Measurements from ENCODE around the gene RAPSN.

RAPSN gene

GRCh38 chr11:47434011-47434786 is 14.7 kb downstream of the RAPSN start:
- H3K36me3 Mint-ChIP-seq (ENCODE audit: low read depth) = no peaks in the 10 kb centered on the region
- no peak overlapping the region for H3K4me3 Mint-ChIP-seq
- no peaks in the 10 kb centered on the region for H3K9me3 Mint-ChIP-seq
- DNase-seq (ENCODE audit: low spot score) = no peak
- no peak overlapping the region for H3K27ac Mint-ChIP-seq
- no peaks in the 10 kb centered on the region for H3K27me3 Mint-ChIP-seq (ENCODE audit: low read depth)
- peaks cover 2% of the 10 kb centered on the region for H3K4me1 Mint-ChIP-seq (ENCODE audit: low read depth)

- Mint-ChIP-seq H3K27me3 (ENCODE audit: low read depth) (no peaks in the 10 kb centered on the region), H3K27ac (no peak overlapping the region), H3K4me3 (no peak overlapping the region), H3K4me1 (ENCODE audit: low read depth) (peaks cover 2% of the 10 kb centered on the region), H3K36me3 (ENCODE audit: low read depth) (no peaks in the 10 kb centered on the region), H3K9me3 (no peaks in the 10 kb centered on the region)
- no peak for DNase-seq (ENCODE audit: low spot score)
Observed at GRCh38 chr11:47433157-47433556, 15.8 kb downstream of the RAPSN start.

GRCh38 chr11:47431356-47432083 is 17.4 kb downstream of the RAPSN start:
- DNase-seq (ENCODE audit: low spot score) = no peak
- no peaks in the 10 kb centered on the region for H3K36me3 Mint-ChIP-seq (ENCODE audit: low read depth)
- no peak overlapping the region for H3K27ac Mint-ChIP-seq
- H3K4me1 Mint-ChIP-seq (ENCODE audit: low read depth) = peaks cover 6% of the 10 kb centered on the region
- no peak overlapping the region for H3K4me3 Mint-ChIP-seq
- no peaks in the 10 kb centered on the region for H3K27me3 Mint-ChIP-seq (ENCODE audit: low read depth)
- no peaks in the 10 kb centered on the region for H3K9me3 Mint-ChIP-seq

- peaks cover 7% of the 10 kb centered on the region for H3K36me3 Mint-ChIP-seq (ENCODE audit: low read depth)
- H3K27me3 Mint-ChIP-seq (ENCODE audit: low read depth) = no peaks in the 10 kb centered on the region
- H3K9me3 Mint-ChIP-seq = no peaks in the 10 kb centered on the region
- H3K4me1 Mint-ChIP-seq (ENCODE audit: low read depth) = peaks cover 9% of the 10 kb centered on the region
- no peak overlapping the region for H3K4me3 Mint-ChIP-seq
- H3K27ac Mint-ChIP-seq = no peak overlapping the region
- DNase-seq (ENCODE audit: low spot score) = no peak
Observed at GRCh38 chr11:47430524-47430923, 18.4 kb downstream of the RAPSN start.

GRCh38 chr11:47426062-47426956 is 22.6 kb downstream of the RAPSN start, which contains the start of gene PSMC3:
Gene PSMC3 (minus strand): TSS chr11:47426439. CDS start chr11:47426279, 160 bp downstream.
- Mint-ChIP-seq H3K27me3 (ENCODE audit: low read depth) (no peaks in the 10 kb centered on the region), H3K9me3 (no peaks in the 10 kb centered on the region), H3K4me1 (ENCODE audit: low read depth) (peaks cover 18% of the 10 kb centered on the region), H3K27ac (peak within 1 kb of the TSS; percentile 99), H3K36me3 (ENCODE audit: low read depth) (peaks cover 40% of the 10 kb centered on the region), H3K4me3 (peak within 1 kb of the TSS; percentile 99)
- peak; percentile 97 for DNase-seq (ENCODE audit: low spot score)

GRCh38 chr11:47425611-47426010 is 23.3 kb downstream of the RAPSN start:
- Mint-ChIP-seq H3K4me3 (peak overlapping the region; percentile 99), H3K27me3 (ENCODE audit: low read depth) (no peaks in the 10 kb centered on the region), H3K36me3 (ENCODE audit: low read depth) (peaks cover 41% of the 10 kb centered on the region), H3K4me1 (ENCODE audit: low read depth) (peaks cover 18% of the 10 kb centered on the region), H3K9me3 (no peaks in the 10 kb centered on the region), H3K27ac (peak overlapping the region; percentile 99)
- no peak for DNase-seq (ENCODE audit: low spot score)

- DNase-seq (ENCODE audit: low spot score) = no peak
- no peaks in the 10 kb centered on the region for H3K27me3 Mint-ChIP-seq (ENCODE audit: low read depth)
- no peaks in the 10 kb centered on the region for H3K4me1 Mint-ChIP-seq (ENCODE audit: low read depth)
- H3K4me3 Mint-ChIP-seq = no peak overlapping the region
- H3K27ac Mint-ChIP-seq = no peak overlapping the region
- peaks cover 45% of the 10 kb centered on the region for H3K36me3 Mint-ChIP-seq (ENCODE audit: low read depth)
- H3K9me3 Mint-ChIP-seq = no peaks in the 10 kb centered on the region
Observed at GRCh38 chr11:47418454-47419259, 30.3 kb downstream of the RAPSN start.

- Mint-ChIP-seq H3K4me1 (ENCODE audit: low read depth) (no peaks in the 10 kb centered on the region), H3K4me3 (no peak overlapping the region), H3K27me3 (ENCODE audit: low read depth) (no peaks in the 10 kb centered on the region), H3K9me3 (no peaks in the 10 kb centered on the region), H3K36me3 (ENCODE audit: low read depth) (peaks cover 40% of the 10 kb centered on the region), H3K27ac (no peak overlapping the region)
- DNase-seq (ENCODE audit: low spot score) = no peak
Observed at GRCh38 chr11:47417712-47418111, 31.2 kb downstream of the RAPSN start.

GRCh38 chr11:47415949-47416472 is 32.9 kb downstream of the RAPSN start:
- DNase-seq (ENCODE audit: low spot score) = no peak
- Mint-ChIP-seq H3K4me1 (ENCODE audit: low read depth) (no peaks in the 10 kb centered on the region), H3K27ac (no peak overlapping the region), H3K27me3 (ENCODE audit: low read depth) (no peaks in the 10 kb centered on the region), H3K4me3 (no peak overlapping the region), H3K9me3 (no peaks in the 10 kb centered on the region), H3K36me3 (ENCODE audit: low read depth) (peaks cover 28% of the 10 kb centered on the region)

GRCh38 chr11:47415091-47415854 is 33.7 kb downstream of the RAPSN start:
- H3K36me3 Mint-ChIP-seq (ENCODE audit: low read depth) = peaks cover 28% of the 10 kb centered on the region
- no peaks in the 10 kb centered on the region for H3K27me3 Mint-ChIP-seq (ENCODE audit: low read depth)
- H3K27ac Mint-ChIP-seq = peak overlapping the region; percentile 6
- H3K9me3 Mint-ChIP-seq = no peaks in the 10 kb centered on the region
- DNase-seq (ENCODE audit: low spot score) = no peak
- H3K4me3 Mint-ChIP-seq = no peak overlapping the region
- H3K4me1 Mint-ChIP-seq (ENCODE audit: low read depth) = no peaks in the 10 kb centered on the region

- Mint-ChIP-seq H3K36me3 (ENCODE audit: low read depth) (peaks cover 22% of the 10 kb centered on the region), H3K27me3 (ENCODE audit: low read depth) (no peaks in the 10 kb centered on the region), H3K4me1 (ENCODE audit: low read depth) (no peaks in the 10 kb centered on the region), H3K9me3 (no peaks in the 10 kb centered on the region), H3K4me3 (no peak overlapping the region), H3K27ac (no peak overlapping the region)
- DNase-seq (ENCODE audit: low spot score) = no peak
Observed at GRCh38 chr11:47414685-47415070, 34.3 kb downstream of the RAPSN start.

GRCh38 chr11:47413908-47414684 is 34.8 kb downstream of the RAPSN start:
- Mint-ChIP-seq H3K36me3 (ENCODE audit: low read depth) (peaks cover 20% of the 10 kb centered on the region), H3K27ac (no peak overlapping the region), H3K9me3 (no peaks in the 10 kb centered on the region), H3K4me1 (ENCODE audit: low read depth) (peaks cover 4% of the 10 kb centered on the region), H3K4me3 (no peak overlapping the region), H3K27me3 (ENCODE audit: low read depth) (no peaks in the 10 kb centered on the region)
- no peak for DNase-seq (ENCODE audit: low spot score)
